ENCODE results near the gene PLPP1.
A peak's percentile ranks its signal among the peaks of the same experiment; 100 is the strongest.

The PLPP1 gene

DNA sequence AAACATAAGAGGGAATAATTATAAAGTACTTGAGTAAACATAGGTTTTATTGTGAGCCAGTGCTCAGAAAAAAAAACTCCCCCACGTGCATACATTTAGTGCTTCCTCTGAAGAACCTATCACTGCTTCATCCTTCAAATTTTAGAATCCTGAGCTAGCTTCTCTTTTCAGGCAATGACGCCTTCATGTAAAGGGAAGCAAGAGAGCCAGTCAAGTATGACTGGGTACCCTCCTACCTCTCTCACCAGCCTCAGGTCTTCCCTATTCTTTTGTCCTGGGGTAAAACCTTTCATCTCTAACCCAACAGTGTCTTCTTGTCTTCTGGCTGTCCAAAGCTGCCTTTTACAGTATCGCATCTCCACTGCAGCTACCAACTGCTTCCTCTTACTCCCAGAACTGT lies 32.0 kb downstream of the PLPP1 start:
- DNase-seq (ENCODE audit: low read depth) = no peak

DNA sequence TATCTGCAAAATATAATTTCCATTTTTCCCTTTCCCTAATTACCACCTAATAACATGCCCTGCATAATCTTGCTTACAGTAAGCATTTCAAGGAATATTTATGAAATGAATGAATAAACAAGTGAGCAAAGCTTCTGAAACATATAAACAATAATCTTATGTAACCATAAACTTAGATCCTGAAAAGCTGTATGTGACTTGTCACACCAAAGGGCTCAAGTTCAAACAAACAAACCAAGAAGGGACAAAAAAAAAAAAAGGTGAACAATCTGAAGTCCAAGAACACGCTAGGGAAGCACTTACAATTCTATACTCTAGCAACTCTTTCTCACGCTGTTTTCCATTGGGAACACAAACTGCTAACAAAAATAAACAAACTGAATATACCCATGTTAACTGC lies 36.3 kb downstream of the PLPP1 start:
- no peak for DNase-seq (ENCODE audit: low read depth)

DNA sequence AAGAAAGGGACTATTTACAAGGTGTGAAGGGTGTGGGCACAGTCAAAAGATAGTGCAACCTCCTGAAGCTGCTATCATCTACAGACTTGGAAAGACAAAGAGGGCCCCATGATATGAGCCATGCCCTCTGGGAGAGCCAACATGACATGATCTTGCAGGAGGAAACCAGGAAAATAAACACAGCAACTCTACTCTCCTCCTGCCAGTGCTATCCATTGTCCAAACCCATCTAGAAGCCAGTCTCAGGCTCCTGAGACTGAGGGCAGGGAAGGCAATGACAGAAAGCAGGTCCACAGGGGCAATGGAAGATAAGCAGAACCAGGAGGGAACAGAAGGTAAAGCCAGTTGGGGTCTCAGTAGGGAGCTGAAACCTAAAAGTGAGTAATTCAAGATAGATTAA lies 37.1 kb downstream of the PLPP1 start:
- DNase-seq (ENCODE audit: low read depth) = no peak

DNA sequence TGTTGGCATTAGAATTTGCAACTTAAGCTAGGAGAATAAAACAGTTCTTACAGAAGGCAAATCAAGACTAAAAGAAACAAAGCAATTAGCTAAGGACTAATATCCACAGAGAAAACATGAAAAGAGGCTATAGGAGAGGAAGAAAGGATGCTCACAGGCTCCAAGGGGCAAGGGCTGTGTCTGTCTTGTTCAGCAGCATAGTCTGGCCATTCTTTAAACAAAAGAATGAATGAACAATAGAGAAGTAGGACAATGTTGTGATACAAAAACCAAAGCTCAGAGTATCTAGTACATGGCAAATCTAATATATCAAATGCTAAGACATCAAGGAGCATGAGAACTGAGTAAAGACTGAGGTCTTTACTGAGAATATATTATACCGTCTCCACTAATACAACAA lies 39.5 kb downstream of the PLPP1 start:
- no peak for DNase-seq (ENCODE audit: low read depth)

DNA sequence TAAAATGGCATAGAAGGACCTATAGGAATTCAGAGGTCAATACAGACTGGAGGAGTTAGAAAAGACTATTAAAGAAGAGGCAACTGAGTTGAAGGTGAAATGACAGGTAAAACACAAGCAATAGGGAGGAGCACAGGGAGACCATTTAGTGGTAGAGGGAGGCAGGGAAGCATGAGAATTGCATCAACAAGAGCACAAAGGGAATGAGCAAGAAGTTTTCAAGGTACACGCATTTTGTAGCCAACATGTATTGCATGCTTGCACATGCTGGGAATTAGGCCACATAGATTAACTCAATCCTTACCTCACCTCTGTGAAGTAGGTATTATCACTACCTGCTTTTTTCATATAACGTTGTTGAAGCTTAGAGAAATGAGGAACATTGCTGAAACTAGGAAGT lies 42.3 kb downstream of the PLPP1 start:
- no peak for DNase-seq (ENCODE audit: low read depth)

DNA sequence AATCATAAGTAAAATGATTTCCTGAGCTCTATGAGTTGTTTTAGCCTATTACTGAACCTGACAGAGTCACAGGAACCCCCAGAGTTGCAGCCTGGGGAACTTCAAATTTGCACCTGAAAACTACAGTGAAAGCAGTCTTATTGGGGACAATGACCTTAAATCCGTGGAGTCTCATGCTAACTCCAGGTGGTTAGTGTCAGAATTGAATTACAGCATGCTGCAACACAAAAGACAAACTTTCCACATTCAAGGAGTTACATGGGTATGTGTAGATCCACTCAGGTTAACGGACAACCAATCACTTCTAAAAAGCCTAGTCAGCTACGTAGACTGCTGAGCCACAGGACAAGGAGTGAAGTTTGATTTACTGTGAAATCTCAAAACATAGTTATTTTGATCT lies 49.7 kb downstream of the PLPP1 start:
- no peak for DNase-seq (ENCODE audit: low read depth)

DNA sequence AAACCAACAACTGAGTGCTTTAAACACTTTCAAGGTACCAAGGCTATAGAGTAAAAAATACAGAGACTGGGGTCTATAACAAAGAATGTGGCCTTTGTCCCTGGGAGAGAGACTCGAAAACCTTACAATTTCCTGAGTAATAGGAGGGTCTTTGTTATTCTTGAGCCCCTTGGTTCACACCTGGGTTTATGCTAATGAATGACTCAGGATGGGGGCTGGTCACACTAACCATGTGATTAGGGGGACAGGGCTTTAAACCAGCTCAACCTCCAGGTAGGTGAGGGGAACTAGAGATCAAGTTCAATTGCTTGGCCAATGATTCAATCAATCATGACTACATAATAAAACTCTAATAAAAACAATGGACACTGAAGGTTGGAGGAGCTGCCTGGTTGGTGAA lies 50.2 kb downstream of the PLPP1 start:
- no peak for DNase-seq (ENCODE audit: low read depth)

DNA sequence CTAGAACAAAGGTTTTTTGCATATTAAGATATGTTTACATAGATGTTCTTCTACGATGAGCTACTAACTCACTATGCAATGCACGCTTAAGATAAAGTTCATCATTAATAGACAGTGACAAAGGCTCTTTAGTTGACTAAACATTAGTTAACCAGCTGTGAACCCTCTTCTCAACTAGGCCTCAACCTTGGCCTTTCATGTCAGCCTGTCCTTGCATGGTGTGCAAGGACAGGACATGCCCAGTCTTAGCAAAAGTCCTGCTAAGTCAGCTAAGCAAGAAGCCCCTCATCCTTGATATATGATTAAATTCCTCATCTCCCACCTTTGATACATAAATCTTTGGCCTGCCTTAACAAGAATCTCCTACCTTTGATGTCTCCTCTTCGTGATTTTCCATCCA lies 50.9 kb downstream of the PLPP1 start:
- no peak for DNase-seq (ENCODE audit: low read depth)

DNA sequence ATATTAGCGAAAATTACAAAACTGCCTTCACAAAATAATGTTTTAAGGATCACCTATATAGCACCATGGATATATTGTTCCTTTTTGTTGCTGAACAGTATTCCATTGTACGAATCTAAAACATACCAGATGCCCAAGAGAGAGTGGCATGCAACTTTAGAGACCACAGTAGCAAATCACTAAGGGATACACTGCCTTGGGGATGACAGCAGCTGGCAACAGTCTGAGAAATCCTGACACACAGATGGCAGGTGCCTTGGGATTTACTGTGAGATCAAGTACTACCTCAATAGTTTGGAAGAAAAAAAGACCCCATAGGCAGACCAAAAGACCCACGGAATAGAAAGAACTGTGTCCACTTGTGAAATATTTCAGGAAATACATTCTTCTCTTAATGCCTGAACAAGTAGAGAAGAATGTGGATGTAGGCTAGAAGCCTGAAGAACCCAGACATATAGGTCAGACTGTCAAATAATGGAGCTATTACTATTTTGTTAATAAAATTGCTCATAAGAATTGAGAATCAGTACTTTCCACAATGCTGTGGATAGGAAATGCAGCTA lies 53.4 kb downstream of the PLPP1 start:
- no peak for DNase-seq (ENCODE audit: low read depth)

DNA sequence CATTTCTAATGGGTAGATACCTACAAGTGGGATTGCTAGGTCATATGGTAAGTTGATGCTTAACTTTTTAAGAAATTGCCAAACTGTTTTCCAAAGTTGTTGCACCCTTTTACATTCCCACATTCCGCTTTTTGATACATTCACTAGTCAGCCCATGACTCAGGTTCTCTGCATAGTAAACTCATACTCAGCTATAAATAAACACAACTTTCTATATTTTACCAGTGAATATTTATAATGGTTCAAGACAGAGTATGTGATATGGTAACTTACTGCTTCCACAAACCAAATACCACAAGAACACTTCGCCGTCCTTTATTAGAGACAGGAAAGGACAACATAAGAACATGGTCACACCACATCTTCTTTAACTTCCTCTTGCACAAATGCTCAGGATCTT lies 54.0 kb downstream of the PLPP1 start:
- no peak for DNase-seq (ENCODE audit: low read depth)

DNA sequence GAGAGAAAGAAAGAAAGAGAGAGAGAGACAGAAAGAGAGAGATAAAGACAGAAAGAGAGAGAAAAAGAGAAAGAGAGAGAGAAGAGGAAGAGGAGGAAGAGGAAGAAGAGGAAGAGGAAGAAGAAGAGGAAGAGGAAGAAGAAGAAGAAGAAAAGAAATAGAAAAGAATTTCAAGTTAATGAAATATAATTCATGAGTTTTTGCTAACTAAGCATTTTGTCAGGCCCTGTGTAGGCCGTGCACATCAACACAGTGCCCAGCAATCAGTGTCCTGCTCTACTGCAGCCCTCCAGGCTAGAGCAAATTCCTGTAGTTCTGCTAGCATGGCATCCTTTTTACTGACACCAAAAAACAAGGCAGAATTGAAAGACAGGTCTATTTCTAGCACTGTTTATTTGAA lies 62.1 kb downstream of the PLPP1 start:
- DNase-seq (ENCODE audit: low read depth) = no peak

DNA sequence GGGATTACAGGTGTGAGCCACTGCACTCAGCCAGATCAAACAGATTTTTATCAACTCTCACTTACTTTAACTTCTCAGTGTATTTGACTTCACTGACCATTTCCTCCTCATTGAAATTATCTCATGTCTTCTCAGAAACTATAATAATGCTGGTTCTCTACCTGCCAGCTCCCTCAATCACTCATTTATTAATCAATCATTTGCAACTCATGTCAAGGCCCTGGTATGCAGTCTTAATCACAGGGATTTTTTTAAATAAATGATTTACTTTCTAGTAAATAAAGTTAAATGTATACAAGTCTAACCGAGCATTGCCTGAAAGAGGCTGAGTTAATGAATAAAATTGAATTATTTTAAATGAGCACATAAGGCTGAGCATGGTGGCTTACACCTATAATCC lies 63.3 kb downstream of the PLPP1 start:
- DNase-seq (ENCODE audit: low read depth) = no peak

DNA sequence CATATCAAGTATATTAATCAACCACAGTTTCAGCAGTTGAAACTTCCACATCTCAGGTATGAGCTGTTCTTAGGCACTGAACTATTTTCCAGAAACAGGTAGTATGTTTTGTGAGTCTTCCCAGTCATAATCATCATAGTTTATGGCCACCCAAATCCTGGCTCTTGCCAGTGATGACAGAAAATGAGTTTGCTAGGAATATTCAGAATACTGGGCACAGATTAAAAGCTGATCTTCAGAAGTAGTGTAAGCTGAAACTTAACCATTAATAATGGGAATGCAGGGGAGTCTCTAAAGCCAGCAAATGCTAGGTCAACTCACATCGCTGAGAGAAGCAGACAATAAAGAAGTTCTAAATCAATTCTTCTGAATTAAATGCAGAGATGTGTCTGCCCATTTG lies 64.5 kb downstream of the PLPP1 start:
- DNase-seq (ENCODE audit: low read depth) = no peak

DNA sequence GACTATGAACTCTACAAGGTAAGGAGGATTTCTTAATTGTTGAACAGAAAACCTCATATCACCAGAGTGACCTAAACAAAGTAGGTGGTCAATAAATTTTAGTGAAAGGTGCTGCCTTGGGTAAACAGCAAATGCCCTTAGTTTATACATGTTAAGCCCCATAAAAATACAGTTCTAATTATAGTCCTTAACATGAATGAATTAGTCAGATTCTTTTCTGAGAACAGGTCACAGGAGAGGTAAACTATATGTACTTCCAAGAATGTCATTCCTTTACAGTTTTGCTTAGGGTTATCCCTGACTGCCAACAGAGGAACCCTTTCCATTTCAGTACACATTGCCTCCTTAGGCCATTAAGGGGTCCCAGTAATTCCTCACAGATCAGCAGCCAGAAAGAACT lies 64.9 kb downstream of the PLPP1 start:
- no peak for DNase-seq (ENCODE audit: low read depth)

DNA sequence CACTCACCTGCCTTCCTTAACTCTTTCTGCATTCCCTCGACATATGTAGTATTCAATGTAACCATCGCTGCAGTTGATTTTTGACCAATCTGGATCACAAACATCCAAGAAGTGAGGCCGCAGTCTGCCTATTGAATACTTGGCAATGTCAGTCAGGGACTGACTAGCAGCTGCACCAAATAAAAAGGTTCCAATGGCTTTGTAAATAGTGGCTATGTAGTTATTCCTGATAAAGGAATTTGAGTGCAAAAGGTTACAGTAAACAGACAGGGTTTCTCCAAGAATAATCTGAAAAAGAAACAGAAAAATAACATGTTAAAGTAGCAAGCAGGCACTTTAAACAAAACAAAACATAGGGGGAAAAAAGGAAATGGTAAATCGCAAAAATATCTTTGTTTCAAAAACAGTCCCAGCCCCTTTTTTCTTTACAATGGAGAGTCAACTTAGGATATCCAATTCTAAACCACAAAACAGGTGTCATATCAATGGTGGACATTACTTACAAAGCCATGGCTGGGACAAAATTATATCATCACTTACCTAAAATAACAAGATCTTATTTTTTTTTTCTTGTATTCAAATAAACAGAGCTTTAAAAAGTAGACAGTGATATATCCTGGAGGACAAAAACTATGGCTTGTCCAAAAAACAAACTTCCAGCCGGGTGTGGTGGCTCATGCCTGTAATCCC lies 66.8 kb downstream of the PLPP1 start:
- no peak for DNase-seq (ENCODE audit: low read depth)

DNA sequence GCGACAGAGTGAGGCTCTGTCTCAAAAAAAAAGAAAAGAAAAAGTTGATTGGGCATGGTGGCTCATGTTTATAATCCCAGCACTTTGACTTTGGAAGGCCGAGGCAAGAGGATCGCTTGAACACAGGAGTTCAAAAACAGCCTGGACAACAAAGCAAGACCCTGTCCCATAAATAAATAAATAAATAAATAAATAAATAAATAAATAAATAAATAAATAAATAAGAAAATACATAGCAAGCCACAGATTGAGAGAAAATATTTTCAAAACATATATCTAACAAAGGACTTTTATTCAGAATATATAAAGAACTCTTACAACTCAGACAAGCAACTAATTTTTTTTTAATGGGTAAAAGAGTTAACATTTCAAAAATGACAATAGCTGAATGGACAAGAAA lies 71.2 kb downstream of the PLPP1 start:
- no peak for DNase-seq (ENCODE audit: low read depth)

DNA sequence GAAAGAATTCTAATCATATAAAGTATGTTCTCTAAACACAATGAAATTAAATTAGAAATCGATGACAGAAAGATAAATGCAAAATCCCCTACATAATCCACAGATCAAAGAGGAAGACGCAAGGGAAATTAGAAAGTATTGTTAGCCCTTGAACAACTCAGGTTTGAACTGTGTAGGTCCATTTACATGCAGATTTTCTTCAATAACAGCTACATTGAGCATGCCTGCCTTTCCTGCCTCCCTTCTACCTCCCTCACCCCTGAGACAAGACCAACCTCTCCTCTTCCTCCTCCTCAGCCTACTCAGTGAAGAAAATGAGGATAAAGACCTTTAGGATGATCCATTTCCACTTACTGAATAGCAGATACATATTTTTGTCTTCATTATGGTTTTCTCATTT lies 75.2 kb downstream of the PLPP1 start:
- DNase-seq (ENCODE audit: low read depth) = no peak

DNA sequence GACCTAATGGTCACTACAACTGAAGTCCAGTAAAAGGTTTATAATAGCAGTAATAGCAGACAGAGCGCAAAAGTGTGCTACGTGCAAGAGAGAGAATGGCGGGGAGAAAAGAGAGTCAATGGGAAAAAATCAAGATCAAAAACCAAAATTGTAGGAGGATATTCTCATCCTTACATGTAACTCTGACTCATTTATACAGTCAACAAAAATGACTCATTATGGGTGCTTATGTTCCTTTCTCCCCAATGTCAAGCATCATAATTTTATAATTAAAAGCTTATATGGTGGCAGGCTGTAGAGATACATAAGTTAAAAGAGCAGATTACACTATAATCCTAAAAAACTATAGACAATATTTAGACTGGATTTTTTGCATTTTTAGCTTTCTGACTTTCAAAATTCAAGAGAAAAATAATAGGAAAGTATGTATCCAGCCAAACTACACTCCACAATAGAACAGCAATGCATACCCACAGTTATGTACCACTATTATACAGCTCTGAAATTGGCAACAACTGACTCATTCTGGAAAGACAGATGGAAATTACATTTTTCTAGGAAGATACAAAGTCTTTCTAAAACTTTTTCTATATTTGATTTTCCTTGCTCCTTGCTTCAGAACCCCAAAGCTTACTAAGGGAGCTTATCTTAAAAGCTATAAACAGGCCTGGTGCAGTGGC lies 78.4 kb downstream of the PLPP1 start:
- peak; percentile 10 for DNase-seq (ENCODE audit: low read depth)

DNA sequence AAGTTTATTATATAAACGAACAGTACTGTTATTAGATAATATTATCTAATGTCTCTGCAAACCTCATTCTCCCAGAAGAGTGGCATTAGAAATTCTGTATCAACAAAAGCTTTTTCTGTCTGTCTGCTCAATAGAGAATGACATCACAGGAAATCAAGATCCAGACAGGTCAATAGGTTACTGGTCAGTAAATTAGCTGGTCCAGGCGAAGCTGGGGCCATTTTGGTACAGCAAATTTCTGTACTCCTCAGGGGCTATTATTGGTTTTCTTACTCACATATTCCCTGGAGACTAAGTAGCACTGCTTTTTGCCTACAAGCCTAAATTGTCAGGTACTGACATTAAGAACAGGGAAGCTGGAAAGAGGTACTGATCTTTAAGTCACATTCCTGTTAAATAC lies 80.5 kb downstream of the PLPP1 start:
- DNase-seq (ENCODE audit: low read depth) = no peak

DNA sequence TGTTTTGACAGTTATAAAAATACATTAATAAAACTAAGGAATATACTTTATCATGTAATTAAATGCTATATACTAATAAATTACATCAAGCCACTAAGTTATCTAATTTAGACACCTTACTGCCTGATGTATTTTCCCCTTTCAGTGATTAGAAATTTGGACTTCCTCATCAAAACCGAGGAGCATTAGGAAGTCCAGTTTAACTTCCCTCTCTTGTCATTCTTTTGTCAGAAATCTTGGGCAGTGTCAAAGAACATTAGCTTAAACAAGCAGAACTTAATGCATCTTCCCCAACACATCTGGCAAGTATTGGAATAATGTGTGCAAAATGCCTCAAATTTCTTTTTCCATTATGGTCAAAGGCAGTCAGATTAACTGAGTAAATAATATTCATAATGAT lies 81.6 kb downstream of the PLPP1 start:
- DNase-seq (ENCODE audit: low read depth) = no peak

DNA sequence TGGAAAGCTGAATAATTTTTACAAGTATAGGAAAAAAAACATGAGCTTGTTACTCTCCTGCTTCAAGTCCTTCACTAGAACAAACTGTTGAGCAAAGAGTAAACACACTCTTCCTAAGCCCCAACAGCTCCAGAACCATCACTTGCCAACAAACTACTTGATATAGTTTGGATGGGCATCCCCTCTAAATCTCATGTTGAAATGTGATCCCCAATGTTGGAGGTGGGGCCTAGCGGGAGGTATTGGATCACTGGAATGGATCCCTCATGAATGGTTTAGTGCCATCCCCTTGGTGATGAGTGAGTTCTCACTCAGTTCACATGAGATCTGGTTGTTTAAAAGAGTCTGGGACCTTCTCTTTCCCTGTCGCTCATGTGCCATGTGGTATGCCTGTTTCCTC lies 82.8 kb downstream of the PLPP1 start:
- DNase-seq (ENCODE audit: low read depth) = no peak

DNA sequence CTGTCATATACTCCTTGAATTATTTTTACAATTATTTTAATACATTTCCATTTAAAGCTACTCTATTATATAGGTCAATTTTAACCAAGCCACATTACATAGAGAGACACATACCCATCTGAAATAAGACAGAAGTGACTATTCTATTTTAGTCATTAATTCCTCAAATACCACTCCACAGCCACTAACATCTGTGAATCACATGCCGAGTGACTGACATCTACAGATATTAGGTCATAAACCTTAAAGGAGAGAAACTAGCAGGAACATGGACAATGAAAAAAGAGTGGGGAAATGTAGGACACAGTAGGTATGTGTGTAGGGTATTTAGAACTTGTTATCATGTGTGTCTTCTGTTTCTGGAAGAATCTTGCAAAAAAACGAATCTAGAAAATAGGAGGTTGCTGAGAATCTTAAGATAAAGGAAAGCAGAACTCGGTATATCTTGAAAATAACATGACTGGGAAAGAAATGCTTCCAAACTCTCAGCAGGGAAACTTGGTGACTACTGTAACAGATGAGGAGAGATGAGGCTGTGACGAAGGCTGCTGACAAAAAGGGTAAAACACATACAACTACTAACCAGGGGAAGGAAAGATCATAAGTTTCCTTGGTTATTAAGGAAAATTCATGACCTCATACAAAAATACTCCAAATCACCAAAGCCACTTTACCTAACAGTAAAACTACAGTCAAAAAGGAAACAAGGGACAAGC lies 84.6 kb downstream of the PLPP1 start:
- no peak for DNase-seq (ENCODE audit: low read depth)

DNA sequence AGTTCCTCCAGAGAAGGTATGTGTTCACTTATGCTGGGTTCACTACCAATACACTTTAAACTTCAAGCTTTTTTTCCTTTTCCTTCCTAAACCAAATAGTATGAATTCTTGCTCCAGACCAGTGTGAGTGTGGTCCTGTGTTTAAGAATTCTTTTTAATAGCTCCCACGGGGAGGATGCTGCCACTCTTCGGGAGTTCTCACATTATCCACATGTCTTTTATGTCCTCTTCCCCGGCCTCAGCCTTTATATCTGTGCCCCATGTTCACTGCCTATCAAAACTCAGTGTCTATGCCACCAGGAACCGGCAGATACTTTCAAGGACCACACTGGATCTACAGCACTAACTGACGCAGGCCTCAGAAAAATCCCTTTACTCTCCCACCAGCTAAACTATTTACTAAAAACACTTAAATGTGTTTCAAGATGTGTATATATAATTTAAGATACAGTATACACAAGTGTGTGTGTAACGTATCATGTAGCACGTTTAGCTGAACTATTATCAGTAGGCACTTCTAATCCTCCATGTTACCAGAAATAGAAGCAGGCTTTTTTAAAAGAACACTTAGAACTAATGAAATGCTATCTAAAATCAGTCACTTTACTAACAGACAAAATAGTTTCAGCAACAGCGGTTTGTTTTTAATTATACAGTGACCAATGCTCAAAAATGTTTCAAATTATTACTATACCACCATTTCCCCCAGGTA lies 88.0 kb downstream of the PLPP1 start:
- DNase-seq (ENCODE audit: low read depth) = no peak

All from GM04504 (cell line).